ENCODE measurements around the gene FBRS.

Gene FBRS

GRCh38 chr16:30657866-30658730, at the start of gene FBRS (continued):
- TF ChIP-seq SP7 (tag by site-specific recombination; IDR thresholded peaks at IDR 0.05): peak; percentile 79
- peak; percentile 49; the same call in 1 of the 2 replicates for TF ChIP-seq FEZF1 (tag by site-specific recombination; IDR thresholded peaks at IDR 0.05)
- peak; percentile 94 for TF ChIP-seq ZBTB44 (tag by site-specific recombination; IDR thresholded peaks at IDR 0.05)
- no peak for TF ChIP-seq ZNF18 (tag by site-specific recombination; IDR thresholded peaks at IDR 0.05)
- TF ChIP-seq ZNF335 (tag by site-specific recombination; conservative IDR thresholded peaks at IDR 0.05): peak; percentile 95; the same call in 1 of the 2 replicates
- TF ChIP-seq TRIM28 (IDR thresholded peaks at IDR 0.05; ENCODE audit: borderline replicate concordance, low read length): peak; percentile 92
- no peak for TF ChIP-seq ZSCAN4 (tag by site-specific recombination; IDR thresholded peaks at IDR 0.05)
- peak; percentile 91 for TF ChIP-seq ZXDB (tag by site-specific recombination; IDR thresholded peaks at IDR 0.05)
- TF ChIP-seq SP3 (tag by site-specific recombination; IDR thresholded peaks at IDR 0.05): peak; percentile 100
- TF ChIP-seq GLIS2 (tag by site-specific recombination; IDR thresholded peaks at IDR 0.05): peak; percentile 89
- peak; percentile 55; the same call in 1 of the 2 replicates for TF ChIP-seq ZNF677 (tag by site-specific recombination; IDR thresholded peaks at IDR 0.05)
- TF ChIP-seq ZNF654 (tag by site-specific recombination; IDR thresholded peaks at IDR 0.05; ENCODE audit: low read depth): peak; percentile 50
- TF ChIP-seq EGR2 (tag by site-specific recombination; IDR thresholded peaks at IDR 0.05; ENCODE audit: low read depth): peak; percentile 100
- peak; percentile 33; the same call in 1 of the 2 replicates for TF ChIP-seq GLIS1 (tag by site-specific recombination; IDR thresholded peaks at IDR 0.05)
- no peak for TF ChIP-seq ZNF510 (tag by site-specific recombination; IDR thresholded peaks at IDR 0.05; ENCODE audit: insufficient replicate concordance)
- TF ChIP-seq ZBTB26 (tag by site-specific recombination; optimal IDR thresholded peaks at IDR 0.05): peak; percentile 97
- TF ChIP-seq INSM2 (tag by site-specific recombination; IDR thresholded peaks at IDR 0.05): peak; percentile 59; the same call in 1 of the 2 replicates
- TF ChIP-seq ZNF776 (tag by site-specific recombination; IDR thresholded peaks at IDR 0.05; ENCODE audit: borderline replicate concordance): no peak
- TF ChIP-seq ZNF223 (tag by site-specific recombination; IDR thresholded peaks at IDR 0.05): no peak
- no peak; the same call in 1 of the 2 replicates for TF ChIP-seq TCF7L2 (IDR thresholded peaks at IDR 0.05; ENCODE audit: borderline replicate concordance, low read depth, low read length)
- TF ChIP-seq ZNF214 (tag by site-specific recombination; IDR thresholded peaks at IDR 0.05; ENCODE audit: borderline replicate concordance): no peak
- no peak for TF ChIP-seq ATF2 (tag by site-specific recombination; IDR thresholded peaks at IDR 0.05; ENCODE audit: low read depth)
- no peak; the same call in none of the 2 replicates for TF ChIP-seq ZNF501 (tag by site-specific recombination; IDR thresholded peaks at IDR 0.05)
- no peak for TF ChIP-seq ZNF175 (tag by site-specific recombination; IDR thresholded peaks at IDR 0.05)
- no peak for TF ChIP-seq ZNF707 (tag by site-specific recombination; IDR thresholded peaks at IDR 0.05)
- no peak for TF ChIP-seq ZNF837 (tag by site-specific recombination; IDR thresholded peaks at IDR 0.05)
- no peak for TF ChIP-seq REPIN1 (tag by site-specific recombination; IDR thresholded peaks at IDR 0.05; ENCODE audit: low read depth)
- TF ChIP-seq SP2 (tag by site-specific recombination; IDR thresholded peaks at IDR 0.05): peak; percentile 100
- TF ChIP-seq ZBTB21 (tag by site-specific recombination; IDR thresholded peaks at IDR 0.05): peak; percentile 56
- TF ChIP-seq HOXD13 (CRISPR knock-in tag; IDR thresholded peaks at IDR 0.05; ENCODE audit: borderline replicate concordance): no peak
- TF ChIP-seq ZNF600 (tag by site-specific recombination; IDR thresholded peaks at IDR 0.05): peak; percentile 57
- TF ChIP-seq ZNF747 (tag by site-specific recombination; IDR thresholded peaks at IDR 0.05): no peak

Data from HEK293 (cell line).